ENCODE results near the gene ACSL1.

- TF ChIP-seq CTCF (IDR thresholded peaks at IDR 0.05) (no peak), POLR2A (IDR thresholded peaks at IDR 0.05) (no peak)
Observed at GRCh38 chr4:184765473-184766340, 60.1 kb downstream of the ACSL1 start.

Data from uterus (tissue), 2 donors.